Neural progenitor cell (in vitro differentiated cells): ENCODE measurements around the gene ASIC2. TPM values are rescaled to one million over a fixed set of nuclear protein-coding genes. Genes with fewer than 3 reads are reported as not detected.

Source experiments
- DNase-seq: peaks from one replicate; pipeline ENCODE4 v3.0.0-alpha.2; 2016; ENCODE audit warnings: low spot score
- H2AFZ ChIP-seq: fragments of 200-600 bp; sonication (generic); replicated peaks from 2 replicates; pipeline ENCODE4 v1.6.1; 2016; ENCODE audit warnings: antibody characterized with exemption
- H3F3A ChIP-seq: fragments of 200-600 bp; sonication (generic); 2 replicates; pipeline ENCODE4 v1.6.1; 2016; ENCODE audit warnings: antibody characterized with exemption, low read depth
- H3K27ac ChIP-seq: fragments of 200-600 bp; sonication (generic); 2 replicates; pipeline ENCODE4 v1.5.1; 2016; ENCODE audit warnings: mild to moderate bottlenecking
- H3K27me3 ChIP-seq: fragments of 200-600 bp; sonication (generic); 2 replicates; pipeline ENCODE4 v1.6.1; 2016; ENCODE audit warnings: mild to moderate bottlenecking, moderate library complexity
- H3K36me3 ChIP-seq: fragments of 200-600 bp; sonication (generic); 2 replicates; pipeline ENCODE4 v1.5.1; 2016
- H3K4me1 ChIP-seq: fragments of 200-600 bp; sonication (generic); 2 replicates; pipeline ENCODE4 v1.6.1; 2016; ENCODE audit warnings: mixed run types
- H3K4me2 ChIP-seq: fragments of 200-600 bp; sonication (generic); 2 replicates; pipeline ENCODE4 v1.6.1; 2016
- H3K4me3 ChIP-seq: fragments of 200-600 bp; sonication (generic); 2 replicates; pipeline ENCODE4 v1.5.1; 2016
- H3K79me2 ChIP-seq: fragments of 200-600 bp; sonication (generic); 2 replicates; pipeline ENCODE4 v1.6.1; 2016; ENCODE audit warnings: low read depth
- H3K9ac ChIP-seq: fragments of 200-600 bp; sonication (generic); 2 replicates; pipeline ENCODE4 v1.6.1; 2016
- H3K9me3 ChIP-seq: fragments of 200-600 bp; sonication (generic); 2 replicates; pipeline ENCODE4 v1.5.1; 2016; ENCODE audit warnings: low read depth
- H4K20me1 ChIP-seq: fragments of 200-600 bp; sonication (generic); 2 replicates; pipeline ENCODE4 v1.6.1; 2016; ENCODE audit warnings: low read depth
- H3K27ac Mint-ChIP-seq: 3 replicates; pipeline ENCODE4 v1.8.0; 2021; ENCODE audit warnings: mixed read lengths
- H3K27me3 Mint-ChIP-seq: 2 replicates; pipeline ENCODE4 v1.8.0; 2022; ENCODE audit warnings: low read depth, mild to moderate bottlenecking, inconsistent platforms, moderate library complexity, mixed read lengths; ENCODE audit not compliant: insufficient read depth
- H3K36me3 Mint-ChIP-seq: 3 replicates; pipeline ENCODE4 v1.8.0; 2021; ENCODE audit warnings: mixed read lengths
- H3K4me1 Mint-ChIP-seq: 3 replicates; pipeline ENCODE4 v1.8.0; 2021; ENCODE audit warnings: mixed read lengths
- H3K4me3 Mint-ChIP-seq: 3 replicates; pipeline ENCODE4 v1.8.0; 2021; ENCODE audit warnings: mild to moderate bottlenecking, moderate library complexity, mixed read lengths
- H3K9me3 Mint-ChIP-seq: 3 replicates; pipeline ENCODE4 v1.8.0; 2020; ENCODE audit warnings: mixed read lengths
- CTCF ChIP-seq: fragments of 200-600 bp; sonication (generic); IDR thresholded peaks from 2 replicates; pipeline ENCODE4 v1.5.1; 2017; ENCODE audit warnings: antibody characterized with exemption, mild to moderate bottlenecking
- EZH2 ChIP-seq: fragments of 200-600 bp; sonication (generic); IDR thresholded peaks from 2 replicates; pipeline ENCODE4 v1.6.1; 2017; ENCODE audit warnings: antibody characterized with exemption, mild to moderate bottlenecking, moderate library complexity
- EZH2phosphoT487 ChIP-seq: fragments of 200-600 bp; sonication (generic); IDR thresholded peaks from 2 replicates; pipeline ENCODE4 v1.6.1; 2017; ENCODE audit warnings: antibody characterized with exemption
- total RNA-seq: library from RNA; depleted of rRNA; stranded (reverse); fragments of >200 nt; gene quantifications from 2 replicates; pipeline ENCODE4 v1.2.3, GENCODE V29; 2015; ENCODE audit warnings: low replicate concordance

Gene ASIC2
- total RNA-seq, 1 donor from 2014 or later = 2.3 TPM

- Mint-ChIP-seq H3K9me3 (no peaks in the 10 kb centered on the region), H3K27ac (no peak overlapping the region), H3K27me3 (peaks cover 15% of the 10 kb centered on the region), H3K4me3 (no peak overlapping the region), H3K36me3 (no peaks in the 10 kb centered on the region), H3K4me1 (no peaks in the 10 kb centered on the region)
- Histone ChIP-seq H3K4me3 (no peak overlapping the region), H3K79me2 (no peaks in the 10 kb centered on the region), H3F3A (no peaks in the 10 kb centered on the region), H3K27ac (no peak overlapping the region), H3K4me2 (no peak overlapping the region), H4K20me1 (no peaks in the 10 kb centered on the region), H3K27me3 (peaks cover 11% of the 10 kb centered on the region), H3K4me1 (no peaks in the 10 kb centered on the region), H2AFZ (no peak overlapping the region), H3K9me3 (no peaks in the 10 kb centered on the region), H3K36me3 (no peaks in the 10 kb centered on the region), H3K9ac (no peak overlapping the region)
- DNase-seq = no peak
- no peak for TF ChIP-seq EZH2phosphoT487
- TF ChIP-seq CTCF = no peak
- no peak for TF ChIP-seq EZH2
Observed at GRCh38 chr17:33126086-33126485, 167.0 kb downstream of the ASIC2 start.

- H3K79me2 ChIP-seq = no peaks in the 10 kb centered on the region
- no peak overlapping the region for H3K4me2 ChIP-seq
- no peak overlapping the region for H3K4me3 ChIP-seq
- H3K36me3 ChIP-seq = no peaks in the 10 kb centered on the region
- no peaks in the 10 kb centered on the region for H3K9me3 ChIP-seq
- no peak overlapping the region for H3K9ac ChIP-seq
- TF ChIP-seq EZH2 = no peak
- no peaks in the 10 kb centered on the region for H3K4me1 Mint-ChIP-seq
- H3F3A ChIP-seq = no peaks in the 10 kb centered on the region
- H3K27me3 ChIP-seq = peaks cover 11% of the 10 kb centered on the region
- H3K27me3 Mint-ChIP-seq = peaks cover 15% of the 10 kb centered on the region
- no peaks in the 10 kb centered on the region for H4K20me1 ChIP-seq
- H2AFZ ChIP-seq = no peak overlapping the region
- H3K4me1 ChIP-seq = peaks cover 1% of the 10 kb centered on the region
- no peak overlapping the region for H3K27ac Mint-ChIP-seq
- no peak overlapping the region for H3K27ac ChIP-seq
- no peaks in the 10 kb centered on the region for H3K9me3 Mint-ChIP-seq
- DNase-seq = no peak
- no peak overlapping the region for H3K4me3 Mint-ChIP-seq
- no peaks in the 10 kb centered on the region for H3K36me3 Mint-ChIP-seq
Observed at GRCh38 chr17:33125552-33125950, 167.5 kb downstream of the ASIC2 start.

GRCh38 chr17:33124871-33125551 lies 168.1 kb downstream of the ASIC2 start:
- peaks cover 5% of the 10 kb centered on the region for H3K4me1 Mint-ChIP-seq
- H3K79me2 ChIP-seq = no peaks in the 10 kb centered on the region
- no peaks in the 10 kb centered on the region for H3K36me3 Mint-ChIP-seq
- no peaks in the 10 kb centered on the region for H3K9me3 ChIP-seq
- peaks cover 7% of the 10 kb centered on the region for H3K4me1 ChIP-seq
- H3K4me2 ChIP-seq = no peak overlapping the region
- no peak overlapping the region for H2AFZ ChIP-seq
- H4K20me1 ChIP-seq = no peaks in the 10 kb centered on the region
- no peak overlapping the region for H3K4me3 Mint-ChIP-seq
- no peak overlapping the region for H3K9ac ChIP-seq
- no peaks in the 10 kb centered on the region for H3K9me3 Mint-ChIP-seq
- no peak overlapping the region for H3K4me3 ChIP-seq
- H3K27ac ChIP-seq = no peak overlapping the region
- no peak for DNase-seq
- no peak overlapping the region for H3K27ac Mint-ChIP-seq
- no peaks in the 10 kb centered on the region for H3K36me3 ChIP-seq
- peaks cover 11% of the 10 kb centered on the region for H3K27me3 ChIP-seq
- TF ChIP-seq EZH2phosphoT487 (no peak), EZH2 (no peak), CTCF (no peak)
- no peaks in the 10 kb centered on the region for H3F3A ChIP-seq
- peaks cover 16% of the 10 kb centered on the region for H3K27me3 Mint-ChIP-seq

- Histone ChIP-seq H3K4me1 (peaks cover 14% of the 10 kb centered on the region), H3K79me2 (no peaks in the 10 kb centered on the region), H2AFZ (no peak overlapping the region), H3K27me3 (peaks cover 11% of the 10 kb centered on the region), H3K36me3 (no peaks in the 10 kb centered on the region), H3K4me3 (no peak overlapping the region), H3K9me3 (no peaks in the 10 kb centered on the region), H4K20me1 (no peaks in the 10 kb centered on the region), H3K9ac (no peak overlapping the region), H3F3A (no peaks in the 10 kb centered on the region), H3K27ac (no peak overlapping the region), H3K4me2 (no peak overlapping the region)
- DNase-seq = no peak
- H3K4me3 Mint-ChIP-seq = no peak overlapping the region
- no peaks in the 10 kb centered on the region for H3K9me3 Mint-ChIP-seq
- peaks cover 14% of the 10 kb centered on the region for H3K27me3 Mint-ChIP-seq
- peaks cover 9% of the 10 kb centered on the region for H3K4me1 Mint-ChIP-seq
- TF ChIP-seq EZH2phosphoT487 = no peak
- no peak for TF ChIP-seq EZH2
- TF ChIP-seq CTCF = no peak
- H3K36me3 Mint-ChIP-seq = no peaks in the 10 kb centered on the region
- no peak overlapping the region for H3K27ac Mint-ChIP-seq
Observed at GRCh38 chr17:33124185-33124584, 168.9 kb downstream of the ASIC2 start.
